Ascending aorta (tissue), 2 donors: ENCODE measurements around the gene ANAPC4. TPM values are rescaled to one million over a fixed set of nuclear protein-coding genes. Genes with fewer than 3 reads are reported as not detected.

Experiments
- DNase-seq, 2 donors: peaks; one replicate each; pipeline ENCODE4 v3.0.0-alpha.2; 2019; ENCODE audit warnings: low spot score in 2 of 2
- H3K27ac ChIP-seq, 2 donors: fragments of 200-600 bp; sonication (generic); one replicate each; pipeline ENCODE4 v1.5.1; 2016 to 2017; ENCODE audit warnings: mild to moderate bottlenecking in 1 of 2
- H3K27me3 ChIP-seq: fragments of 200-600 bp; sonication (generic); one replicate; pipeline ENCODE4 v1.5.1; 2017
- H3K36me3 ChIP-seq, 2 donors: fragments of 200-600 bp; sonication (generic); one replicate each; pipeline ENCODE4 v1.5.1; 2016
- H3K4me1 ChIP-seq, 2 donors: fragments of 200-600 bp; sonication (generic); one replicate each; pipeline ENCODE4 v1.5.1; 2016 to 2017; ENCODE audit warnings: mild to moderate bottlenecking in 1 of 2
- H3K4me3 ChIP-seq, 2 donors: fragments of 200-600 bp; sonication (generic); one replicate each; pipeline ENCODE4 v1.5.1; 2016 to 2017; ENCODE audit warnings: mild to moderate bottlenecking in 1 of 2
- H3K9me3 ChIP-seq, 2 donors: fragments of 200-600 bp; sonication (generic); one replicate each; pipeline ENCODE4 v1.5.1; 2016
- intact Hi-C: fragments of 100-400 bp; cut with DNase I; formaldehyde crosslinking; loops from one replicate; pipeline ENCODE4 v1.15.1; 2023
- total RNA-seq: library from RNA; depleted of rRNA; stranded (reverse); fragments of >200 nt; gene quantifications from one replicate; pipeline ENCODE4 v1.1.0, GENCODE V29; 2016
- TF ChIP-seq, protein P1 (sequence below), 3 experiments: fragments of 200-600 bp in 2 of 3; fragments of 450-650 bp in 1 of 3; sonication (generic) in 2 of 3; IDR thresholded peaks; one replicate each; pipeline ENCODE4 v1.5.1; 2016 to 2019; ENCODE audit warnings: antibody characterized with exemption in 3 of 3, mild to moderate bottlenecking in 1 of 3, moderate library complexity in 1 of 3

Gene ANAPC4
- total RNA-seq, 1 donor from 2014 or later: 23.4 TPM

DNA sequence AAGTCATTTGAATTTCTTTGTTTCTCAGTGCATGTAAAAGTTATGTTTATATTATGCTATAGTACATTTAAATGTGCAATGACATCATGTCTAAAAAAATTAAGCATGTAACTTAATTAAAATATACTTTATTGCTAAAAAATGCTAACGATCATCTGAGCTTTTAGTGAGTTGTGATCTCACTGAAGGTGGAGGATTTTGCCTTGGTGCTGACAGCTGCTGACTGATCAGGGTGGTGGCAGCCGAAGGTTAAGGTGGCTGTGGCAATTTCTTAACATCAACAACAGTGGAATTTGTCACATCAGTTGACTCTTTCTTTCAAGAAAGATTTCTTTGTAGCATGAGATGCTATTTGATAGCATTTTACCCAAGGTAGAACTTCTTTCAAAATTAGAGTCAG, 6.6 kb downstream of the ANAPC4 start:
- no peak overlapping the region for H3K4me3 ChIP-seq
- peaks cover 18 to 68% of the 10 kb centered on the region in 2 donors for H3K36me3 ChIP-seq
- no peak for DNase-seq
- H3K4me1 ChIP-seq: no peaks in the 10 kb centered on the region
- intact Hi-C loops: no loop called here
- TF ChIP-seq, protein P1, sequence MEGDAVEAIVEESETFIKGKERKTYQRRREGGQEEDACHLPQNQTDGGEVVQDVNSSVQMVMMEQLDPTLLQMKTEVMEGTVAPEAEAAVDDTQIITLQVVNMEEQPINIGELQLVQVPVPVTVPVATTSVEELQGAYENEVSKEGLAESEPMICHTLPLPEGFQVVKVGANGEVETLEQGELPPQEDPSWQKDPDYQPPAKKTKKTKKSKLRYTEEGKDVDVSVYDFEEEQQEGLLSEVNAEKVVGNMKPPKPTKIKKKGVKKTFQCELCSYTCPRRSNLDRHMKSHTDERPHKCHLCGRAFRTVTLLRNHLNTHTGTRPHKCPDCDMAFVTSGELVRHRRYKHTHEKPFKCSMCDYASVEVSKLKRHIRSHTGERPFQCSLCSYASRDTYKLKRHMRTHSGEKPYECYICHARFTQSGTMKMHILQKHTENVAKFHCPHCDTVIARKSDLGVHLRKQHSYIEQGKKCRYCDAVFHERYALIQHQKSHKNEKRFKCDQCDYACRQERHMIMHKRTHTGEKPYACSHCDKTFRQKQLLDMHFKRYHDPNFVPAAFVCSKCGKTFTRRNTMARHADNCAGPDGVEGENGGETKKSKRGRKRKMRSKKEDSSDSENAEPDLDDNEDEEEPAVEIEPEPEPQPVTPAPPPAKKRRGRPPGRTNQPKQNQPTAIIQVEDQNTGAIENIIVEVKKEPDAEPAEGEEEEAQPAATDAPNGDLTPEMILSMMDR (IDR thresholded peaks at IDR 0.05): no peak
- no peaks in the 10 kb centered on the region for H3K27me3 ChIP-seq
- H3K9me3 ChIP-seq: no peaks in the 10 kb centered on the region
- H3K27ac ChIP-seq: no peak overlapping the region

DNA sequence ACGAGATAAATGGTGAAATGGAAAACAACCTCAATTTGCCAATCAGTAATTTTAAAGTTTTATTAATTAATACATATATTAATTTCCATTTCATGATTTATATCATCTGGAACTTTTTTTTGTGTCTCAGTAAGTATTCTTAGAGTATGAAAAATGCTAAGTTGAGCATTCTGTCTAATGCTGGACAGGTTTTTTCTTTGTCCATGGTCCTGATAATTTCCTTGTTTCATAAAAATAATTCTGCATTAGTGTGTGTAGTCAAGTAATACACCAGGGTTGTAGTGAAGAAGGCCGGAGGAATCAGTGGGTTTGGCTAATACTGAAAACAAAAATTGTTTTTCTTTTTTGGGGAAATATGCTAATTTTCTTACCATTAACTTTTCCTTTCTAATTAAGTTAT, 9.9 kb downstream of the ANAPC4 start:
- Histone ChIP-seq H3K4me3 (no peak overlapping the region), H3K27ac (no peak overlapping the region), H3K9me3 (no peaks in the 10 kb centered on the region), H3K27me3 (no peaks in the 10 kb centered on the region), H3K4me1 (no peaks in the 10 kb centered on the region), H3K36me3 (peaks cover 41 to 90% of the 10 kb centered on the region in 2 donors)
- TF ChIP-seq, protein P1 (IDR thresholded peaks at IDR 0.05): no peak
- intact Hi-C loops: no loop called here
- DNase-seq: no peak

DNA sequence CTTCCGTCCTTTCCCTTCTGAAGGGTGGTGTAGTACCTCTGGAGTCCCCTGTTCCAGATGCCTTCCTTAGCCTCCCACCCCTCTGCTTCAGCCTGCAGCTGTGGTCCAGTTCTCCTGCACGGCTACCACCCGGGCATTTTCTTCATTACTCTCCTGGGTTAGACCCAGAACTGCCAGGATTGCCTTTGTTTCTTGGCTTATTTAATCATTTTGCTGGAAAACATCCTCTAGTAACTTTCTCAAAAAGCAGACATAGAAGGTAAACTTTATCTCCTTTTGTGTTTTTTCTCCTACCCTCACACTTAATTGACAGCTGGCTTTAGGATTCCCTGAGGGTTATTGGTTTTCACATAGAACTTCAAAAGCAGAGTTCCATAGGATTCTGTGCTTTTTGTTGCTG, 20.2 kb downstream of the ANAPC4 start:
- Histone ChIP-seq H3K27ac (no peak overlapping the region), H3K9me3 (no peaks in the 10 kb centered on the region), H3K36me3 (peaks cover 63 to 75% of the 10 kb centered on the region in 2 donors), H3K4me1 (no peaks in the 10 kb centered on the region), H3K4me3 (no peak overlapping the region), H3K27me3 (no peaks in the 10 kb centered on the region)
- intact Hi-C loops: no loop called here
- TF ChIP-seq, protein P1 (IDR thresholded peaks at IDR 0.05): no peak
- DNase-seq: no peak

- Histone ChIP-seq H3K9me3 (no peaks in the 10 kb centered on the region), H3K27ac (no peak overlapping the region), H3K4me1 (no peaks in the 10 kb centered on the region), H3K4me3 (no peak overlapping the region), H3K36me3 (peaks cover 44 to 58% of the 10 kb centered on the region in 2 donors), H3K27me3 (no peaks in the 10 kb centered on the region)
- DNase-seq: no peak
- TF ChIP-seq, protein P1 (IDR thresholded peaks at IDR 0.05): no peak
- intact Hi-C loops: no loop called here
Observed at GRCh38 chr4:25399510-25399909, 22.4 kb downstream of the ANAPC4 start.

DNA sequence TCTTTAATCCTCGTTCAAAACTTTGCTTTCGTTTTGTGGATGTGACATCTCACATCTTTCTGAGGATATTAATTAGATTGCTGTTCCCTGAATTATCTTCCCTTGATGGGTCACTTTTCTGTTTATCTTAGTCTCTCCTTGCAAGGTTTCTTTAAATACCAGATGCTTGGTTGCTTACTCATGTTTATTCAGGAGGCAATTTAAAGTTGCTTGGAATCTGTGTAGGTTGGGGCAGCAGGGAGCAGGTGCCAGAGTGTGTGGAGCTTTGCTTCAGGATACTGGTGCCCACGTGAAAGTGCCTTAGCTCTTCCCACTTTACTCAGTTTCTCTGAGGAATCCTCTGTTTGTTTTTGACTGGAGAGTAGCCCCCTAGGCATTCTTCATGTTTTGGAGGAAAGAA, 24.0 kb downstream of the ANAPC4 start:
- H3K9me3 ChIP-seq: no peaks in the 10 kb centered on the region
- intact Hi-C loops: no loop called here
- H3K4me1 ChIP-seq: no peaks in the 10 kb centered on the region
- peaks cover 34 to 58% of the 10 kb centered on the region in 2 donors for H3K36me3 ChIP-seq
- DNase-seq: no peak
- H3K27ac ChIP-seq: no peak overlapping the region
- H3K27me3 ChIP-seq: no peaks in the 10 kb centered on the region
- TF ChIP-seq, protein P1 (IDR thresholded peaks at IDR 0.05): no peak
- no peak overlapping the region for H3K4me3 ChIP-seq

DNA sequence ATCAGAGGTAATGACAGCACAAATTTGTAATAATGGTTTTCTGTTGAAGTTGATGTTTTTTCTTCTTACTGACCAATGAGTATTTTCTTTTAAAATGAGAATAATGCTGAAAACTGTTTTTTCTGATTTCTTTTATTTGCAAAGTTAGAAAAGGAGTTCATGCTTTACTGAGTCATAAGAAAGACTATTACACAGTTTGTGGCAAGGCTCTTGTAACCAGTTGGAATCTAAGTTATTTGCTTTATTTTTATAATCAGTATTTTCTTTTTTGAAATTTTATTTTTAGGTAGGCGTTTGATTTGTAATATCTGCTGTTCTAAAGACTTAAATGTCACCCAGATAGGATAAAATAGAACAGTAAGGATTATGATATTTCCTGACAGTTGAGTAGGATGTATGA, 25.5 kb downstream of the ANAPC4 start:
- H3K4me1 ChIP-seq: no peaks in the 10 kb centered on the region
- no peak overlapping the region for H3K4me3 ChIP-seq
- peaks cover 27 to 54% of the 10 kb centered on the region in 2 donors for H3K36me3 ChIP-seq
- H3K27me3 ChIP-seq: no peaks in the 10 kb centered on the region
- intact Hi-C loops: no loop called here
- H3K9me3 ChIP-seq: no peaks in the 10 kb centered on the region
- no peak overlapping the region for H3K27ac ChIP-seq
- TF ChIP-seq, protein P1 (IDR thresholded peaks at IDR 0.05): no peak
- no peak for DNase-seq
